A549 (cell line): ENCODE measurements around the gene SEMA3C.

Experiments
- BHLHE40 ChIP-seq: IDR thresholded peaks from 2 replicates; pipeline ENCODE4 v1.6.1; 2012; ENCODE audit warnings: low read depth, low read length, inconsistent platforms
- CEBPB ChIP-seq, 2 experiments: fragments of >200 bp in 1 of 2; sonication (Bioruptor Twin) in 1 of 2; formaldehyde crosslinking in 1 of 2; IDR thresholded peaks; 2 replicates each; pipeline ENCODE4 v1.6.1; 2012 to 2016
- EHMT2 ChIP-seq: fragments of 200-600 bp; sonication (generic); IDR thresholded peaks from 2 replicates; pipeline ENCODE4 v1.6.1; 2016; ENCODE audit warnings: antibody characterized with exemption, low read depth, mild to moderate bottlenecking, moderate library complexity
- EP300 ChIP-seq, 2 experiments: fragments of >200 bp; sonication (Bioruptor Twin); formaldehyde crosslinking; IDR thresholded peaks; 2 replicates in 1 of 2; 3 replicates in 1 of 2; pipeline ENCODE4 v1.6.1; 2016 to 2017
- GATA3 ChIP-seq: IDR thresholded peaks from 2 replicates; pipeline ENCODE4 v1.6.1; 2012; ENCODE audit warnings: borderline replicate concordance
- JUNB ChIP-seq: fragments of >200 bp; sonication (Bioruptor Twin); formaldehyde crosslinking; IDR thresholded peaks from 2 replicates; pipeline ENCODE4 v1.6.1; 2016
- POLR2A ChIP-seq: IDR thresholded peaks from 2 replicates; pipeline ENCODE4 v1.6.1; 2012; ENCODE audit warnings: mild to moderate bottlenecking, low read length
- POLR2AphosphoS2 ChIP-seq: conservative IDR thresholded peaks from 2 replicates; pipeline ENCODE4 v1.6.1; 2012; ENCODE audit warnings: low read length, improper control_type of control experiment, inconsistent platforms
- SMC3 ChIP-seq: fragments of >200 bp; sonication (Bioruptor Twin); formaldehyde crosslinking; IDR thresholded peaks from 3 replicates; pipeline ENCODE4 v1.6.1; 2018; ENCODE audit warnings: inconsistent platforms
- TF ChIP-seq, protein P1 (sequence below): fragments of >200 bp; sonication (Bioruptor Twin); formaldehyde crosslinking; IDR thresholded peaks from 3 replicates; pipeline ENCODE4 v1.5.1; 2016
- TF ChIP-seq, protein P2 (sequence below): fragments of 200-600 bp; sonication (generic); IDR thresholded peaks from 2 replicates; pipeline ENCODE4 v1.6.1; 2016; ENCODE audit warnings: antibody characterized with exemption, mild to moderate bottlenecking, moderate library complexity
- TF ChIP-seq, protein P3 (sequence below): fragments of 150-350 bp; IDR thresholded peaks from 2 replicates; pipeline ENCODE4 v1.6.1; 2014; ENCODE audit warnings: low read depth, mild to moderate bottlenecking, low read length

DNA sequence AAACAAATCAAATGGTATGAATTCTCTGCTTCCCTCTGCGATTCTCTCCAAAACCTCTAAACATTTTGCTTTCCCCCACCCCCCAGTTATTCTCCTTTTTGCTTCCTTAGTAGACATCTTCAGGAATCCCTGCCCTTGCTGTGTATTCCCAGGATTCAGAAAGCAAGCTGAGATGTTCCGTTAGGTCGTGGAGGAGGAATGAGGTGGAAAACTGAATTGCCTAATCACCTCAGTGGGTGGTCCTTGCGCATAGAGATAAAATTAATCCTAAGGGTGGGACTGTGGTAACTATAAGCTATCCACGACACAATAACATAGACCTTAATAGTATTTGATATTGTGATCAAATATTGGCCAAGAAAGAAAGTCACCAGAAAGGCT lies 49.1 kb upstream of the SEMA3C start:
- TF ChIP-seq, protein P1, sequence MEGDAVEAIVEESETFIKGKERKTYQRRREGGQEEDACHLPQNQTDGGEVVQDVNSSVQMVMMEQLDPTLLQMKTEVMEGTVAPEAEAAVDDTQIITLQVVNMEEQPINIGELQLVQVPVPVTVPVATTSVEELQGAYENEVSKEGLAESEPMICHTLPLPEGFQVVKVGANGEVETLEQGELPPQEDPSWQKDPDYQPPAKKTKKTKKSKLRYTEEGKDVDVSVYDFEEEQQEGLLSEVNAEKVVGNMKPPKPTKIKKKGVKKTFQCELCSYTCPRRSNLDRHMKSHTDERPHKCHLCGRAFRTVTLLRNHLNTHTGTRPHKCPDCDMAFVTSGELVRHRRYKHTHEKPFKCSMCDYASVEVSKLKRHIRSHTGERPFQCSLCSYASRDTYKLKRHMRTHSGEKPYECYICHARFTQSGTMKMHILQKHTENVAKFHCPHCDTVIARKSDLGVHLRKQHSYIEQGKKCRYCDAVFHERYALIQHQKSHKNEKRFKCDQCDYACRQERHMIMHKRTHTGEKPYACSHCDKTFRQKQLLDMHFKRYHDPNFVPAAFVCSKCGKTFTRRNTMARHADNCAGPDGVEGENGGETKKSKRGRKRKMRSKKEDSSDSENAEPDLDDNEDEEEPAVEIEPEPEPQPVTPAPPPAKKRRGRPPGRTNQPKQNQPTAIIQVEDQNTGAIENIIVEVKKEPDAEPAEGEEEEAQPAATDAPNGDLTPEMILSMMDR = no peak
- TF ChIP-seq, protein P2, sequence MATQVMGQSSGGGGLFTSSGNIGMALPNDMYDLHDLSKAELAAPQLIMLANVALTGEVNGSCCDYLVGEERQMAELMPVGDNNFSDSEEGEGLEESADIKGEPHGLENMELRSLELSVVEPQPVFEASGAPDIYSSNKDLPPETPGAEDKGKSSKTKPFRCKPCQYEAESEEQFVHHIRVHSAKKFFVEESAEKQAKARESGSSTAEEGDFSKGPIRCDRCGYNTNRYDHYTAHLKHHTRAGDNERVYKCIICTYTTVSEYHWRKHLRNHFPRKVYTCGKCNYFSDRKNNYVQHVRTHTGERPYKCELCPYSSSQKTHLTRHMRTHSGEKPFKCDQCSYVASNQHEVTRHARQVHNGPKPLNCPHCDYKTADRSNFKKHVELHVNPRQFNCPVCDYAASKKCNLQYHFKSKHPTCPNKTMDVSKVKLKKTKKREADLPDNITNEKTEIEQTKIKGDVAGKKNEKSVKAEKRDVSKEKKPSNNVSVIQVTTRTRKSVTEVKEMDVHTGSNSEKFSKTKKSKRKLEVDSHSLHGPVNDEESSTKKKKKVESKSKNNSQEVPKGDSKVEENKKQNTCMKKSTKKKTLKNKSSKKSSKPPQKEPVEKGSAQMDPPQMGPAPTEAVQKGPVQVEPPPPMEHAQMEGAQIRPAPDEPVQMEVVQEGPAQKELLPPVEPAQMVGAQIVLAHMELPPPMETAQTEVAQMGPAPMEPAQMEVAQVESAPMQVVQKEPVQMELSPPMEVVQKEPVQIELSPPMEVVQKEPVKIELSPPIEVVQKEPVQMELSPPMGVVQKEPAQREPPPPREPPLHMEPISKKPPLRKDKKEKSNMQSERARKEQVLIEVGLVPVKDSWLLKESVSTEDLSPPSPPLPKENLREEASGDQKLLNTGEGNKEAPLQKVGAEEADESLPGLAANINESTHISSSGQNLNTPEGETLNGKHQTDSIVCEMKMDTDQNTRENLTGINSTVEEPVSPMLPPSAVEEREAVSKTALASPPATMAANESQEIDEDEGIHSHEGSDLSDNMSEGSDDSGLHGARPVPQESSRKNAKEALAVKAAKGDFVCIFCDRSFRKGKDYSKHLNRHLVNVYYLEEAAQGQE = no peak
- TF ChIP-seq EP300 (IDR thresholded peaks at IDR 0.05) = no peak
- no peak for TF ChIP-seq SMC3
- TF ChIP-seq, protein P3, sequence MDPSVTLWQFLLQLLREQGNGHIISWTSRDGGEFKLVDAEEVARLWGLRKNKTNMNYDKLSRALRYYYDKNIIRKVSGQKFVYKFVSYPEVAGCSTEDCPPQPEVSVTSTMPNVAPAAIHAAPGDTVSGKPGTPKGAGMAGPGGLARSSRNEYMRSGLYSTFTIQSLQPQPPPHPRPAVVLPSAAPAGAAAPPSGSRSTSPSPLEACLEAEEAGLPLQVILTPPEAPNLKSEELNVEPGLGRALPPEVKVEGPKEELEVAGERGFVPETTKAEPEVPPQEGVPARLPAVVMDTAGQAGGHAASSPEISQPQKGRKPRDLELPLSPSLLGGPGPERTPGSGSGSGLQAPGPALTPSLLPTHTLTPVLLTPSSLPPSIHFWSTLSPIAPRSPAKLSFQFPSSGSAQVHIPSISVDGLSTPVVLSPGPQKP = no peak
- no peak for TF ChIP-seq JUNB
- TF ChIP-seq POLR2AphosphoS2 = no peak
- no peak for TF ChIP-seq BHLHE40
- no peak for TF ChIP-seq GATA3
- no peak for TF ChIP-seq CEBPB (IDR thresholded peaks at IDR 0.05)
- TF ChIP-seq POLR2A = no peak
- TF ChIP-seq EHMT2 = no peak
